ENCODE results near the gene MCOLN1. TPM values are rescaled to one million over a fixed set of nuclear protein-coding genes. Genes with fewer than 3 reads are reported as not detected.

The MCOLN1 gene
- total RNA-seq, 1 experiment from 2014 or later = 15.7 TPM

- H3K4me1 ChIP-seq (ENCODE audit: insufficient read depth, low read length) = peaks cover 5% of the 10 kb centered on the region; the same call in 1 of the 2 replicates
- H4K91ac ChIP-seq (ENCODE audit: insufficient read length, low read depth, low read length) = no peak overlapping the region
- H4K5ac ChIP-seq (ENCODE audit: insufficient read length, low read depth, low read length) = no peak overlapping the region
- no peak for DNase-seq
- no peak overlapping the region for H2AFZ ChIP-seq (ENCODE audit: low read length)
- Mint-ChIP-seq H3K4me1 (peaks cover 11 to 19% of the 10 kb centered on the region in 2 experiments), H3K9me3 (no peaks in the 10 kb centered on the region), H3K4me3 (no peak overlapping the region), H3K36me3 (ENCODE audit: insufficient read depth in 1 of 3, low read depth in 3 of 3) (no peaks in the 10 kb centered on the region), H3K27ac (no peak overlapping the region), H3K27me3 (ENCODE audit: low read depth) (peaks cover 15% of the 10 kb centered on the region)
- H2BK15ac ChIP-seq (ENCODE audit: low read depth, low read length) = no peak overlapping the region
- no peak overlapping the region for H3K9ac ChIP-seq (ENCODE audit: extremely low read depth, insufficient read length, low read length)
- no peak overlapping the region for H3K18ac ChIP-seq (ENCODE audit: insufficient read length, low read depth, low read length)
- H2BK5ac ChIP-seq (ENCODE audit: insufficient read length, low read length) = no peak overlapping the region
- no peak overlapping the region for H2BK20ac ChIP-seq (ENCODE audit: low read depth, low read length, poor library complexity, severe bottlenecking)
- H4K8ac ChIP-seq (replicated peaks; ENCODE audit: insufficient read length, low read depth, low read length) = no peak overlapping the region
- H3K27ac ChIP-seq (ENCODE audit: insufficient read length, low read depth, low read length) = no peak overlapping the region
- no peaks in the 10 kb centered on the region for H3K79me1 ChIP-seq (ENCODE audit: insufficient read depth, low read depth, low read length, poor library complexity, severe bottlenecking)
- H4K20me1 ChIP-seq (ENCODE audit: control insufficient read depth, insufficient read depth, insufficient read length) = no peaks in the 10 kb centered on the region
- H3K9me3 ChIP-seq (ENCODE audit: control insufficient read depth, low read depth, low read length) = no peaks in the 10 kb centered on the region
- H3K23me2 ChIP-seq (ENCODE audit: insufficient read length, low read depth, low read length, poor library complexity, severe bottlenecking) = peaks cover 3% of the 10 kb centered on the region
- H2BK12ac ChIP-seq (ENCODE audit: insufficient read length, low read depth, low read length) = no peak overlapping the region
- TF ChIP-seq CTCF (conservative IDR thresholded peaks at IDR 0.05) = no peak
- H3K23ac ChIP-seq (ENCODE audit: insufficient read length, low read depth, low read length) = no peak overlapping the region
- no peak overlapping the region for H2BK120ac ChIP-seq (ENCODE audit: low read depth, low read length, poor library complexity, severe bottlenecking)
- H3K79me2 ChIP-seq (ENCODE audit: insufficient read depth, low read length) = no peaks in the 10 kb centered on the region
- H3T11ph ChIP-seq (ENCODE audit: low read length) = no peak overlapping the region
- no CpG with 5 or more reads among the region's 11 CpGs for WGBS (ENCODE audit: extremely low coverage, insufficient read length, low lambda C conversion rate)
- no peak overlapping the region for H3K4ac ChIP-seq (ENCODE audit: low read depth, low read length)
- H3K14ac ChIP-seq (ENCODE audit: insufficient read depth, low read length) = no peak overlapping the region
- H3K4me2 ChIP-seq (ENCODE audit: insufficient read depth, insufficient read length, low read length) = no peak overlapping the region
- no peaks in the 10 kb centered on the region for H3K27me3 ChIP-seq (ENCODE audit: insufficient read depth, low read length)
- no peak overlapping the region for H3K56ac ChIP-seq (ENCODE audit: insufficient read length, low read depth, low read length)
- H2AK5ac ChIP-seq (ENCODE audit: insufficient read length, low read length) = no peak overlapping the region
Observed at GRCh38 chr19:7492558-7492957, 29.9 kb upstream of the MCOLN1 start.

Measured in H9 (cell line).